ENCODE data around the gene CES3. TPM values are rescaled to one million over a fixed set of nuclear protein-coding genes. Genes with fewer than 3 reads are reported as not detected.

The CES3 gene
- total RNA-seq, 1 experiment from 2014 or later = 3.7 TPM

DNA sequence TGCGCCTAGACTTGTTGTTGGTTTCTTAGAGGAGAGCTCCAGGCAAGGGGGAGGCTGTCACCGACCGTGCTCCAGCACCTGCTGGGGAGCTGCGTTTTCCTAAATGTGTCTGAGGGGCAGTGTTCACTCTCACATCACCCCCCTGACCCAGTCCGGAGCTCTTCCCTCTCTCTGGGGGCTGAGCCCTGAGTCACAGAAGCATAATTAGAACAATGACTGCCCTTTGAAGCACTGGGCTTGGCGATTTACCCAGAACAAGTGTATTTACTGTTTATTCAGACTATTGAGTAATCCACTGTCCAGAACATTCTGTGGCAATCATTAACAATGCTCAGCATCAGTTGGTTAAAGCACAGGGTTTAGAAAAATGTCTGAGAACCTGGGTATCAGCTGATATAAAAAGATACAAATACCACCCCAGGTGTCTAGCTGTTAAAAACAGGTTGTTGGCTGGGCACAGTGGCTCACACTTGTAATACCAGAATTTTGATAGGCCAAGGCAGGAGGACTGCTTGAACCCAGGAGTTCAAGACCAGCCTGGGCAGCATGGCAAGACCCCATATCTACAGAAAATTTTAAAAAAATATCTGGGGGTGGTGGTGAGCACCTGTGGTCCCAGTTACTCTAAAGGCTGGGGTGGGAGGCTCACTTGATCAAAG, 35.4 kb downstream of the CES3 start:
- no peaks in the 10 kb centered on the region; a peak in 1 of 5 replicates for H3K9me3 Mint-ChIP-seq
- H3K4me2 ChIP-seq (ENCODE audit: insufficient read depth, insufficient read length, low read length) = no peak overlapping the region

More for the DNA sequence above, 35.4 kb downstream of the CES3 start:
- Mint-ChIP-seq H3K4me1 (peaks cover 0 to 7% of the 10 kb centered on the region in 2 experiments; a peak in 2 of 4 replicates), H3K27ac (peak overlapping the region in 1 of 3 experiments; percentile 35; a peak in 1 of 7 replicates), H3K4me3 (no peak overlapping the region), H3K36me3 (ENCODE audit: insufficient read depth in 1 of 3, low read depth in 3 of 3) (no peaks in the 10 kb centered on the region), H3K27me3 (ENCODE audit: low read depth) (peaks cover 44% of the 10 kb centered on the region)
- H3K9ac ChIP-seq (ENCODE audit: extremely low read depth, insufficient read length, low read length) = no peak overlapping the region
- no peak overlapping the region for H3K14ac ChIP-seq (ENCODE audit: insufficient read depth, low read length)
- no peaks in the 10 kb centered on the region for H3K4me1 ChIP-seq (ENCODE audit: insufficient read depth, low read length)
- H4K20me1 ChIP-seq (ENCODE audit: control insufficient read depth, insufficient read depth, insufficient read length) = no peaks in the 10 kb centered on the region
- no peak overlapping the region for H2AFZ ChIP-seq (ENCODE audit: low read length)
- WGBS (ENCODE audit: extremely low coverage, insufficient read length, low lambda C conversion rate) = no CpG with 5 or more reads among the region's 6 CpGs
- no peak overlapping the region for H3K27ac ChIP-seq (ENCODE audit: insufficient read length, low read depth, low read length)
- no peak overlapping the region for H2BK120ac ChIP-seq (ENCODE audit: low read depth, low read length, poor library complexity, severe bottlenecking)
- no peak overlapping the region for H3K23ac ChIP-seq (ENCODE audit: insufficient read length, low read depth, low read length)
- no peak overlapping the region for H4K8ac ChIP-seq (replicated peaks; ENCODE audit: insufficient read length, low read depth, low read length)
- no peak overlapping the region for H3K18ac ChIP-seq (ENCODE audit: insufficient read length, low read depth, low read length)
- H3K4ac ChIP-seq (ENCODE audit: low read depth, low read length) = no peak overlapping the region
- no peak overlapping the region for H2BK20ac ChIP-seq (ENCODE audit: low read depth, low read length, poor library complexity, severe bottlenecking)
- no peak for TF ChIP-seq CTCF (conservative IDR thresholded peaks at IDR 0.05)
- no peak overlapping the region for H2BK12ac ChIP-seq (ENCODE audit: insufficient read length, low read depth, low read length)
- H2BK15ac ChIP-seq (ENCODE audit: low read depth, low read length) = no peak overlapping the region
- no peak overlapping the region for H2AK5ac ChIP-seq (ENCODE audit: insufficient read length, low read length)
- no peak overlapping the region for H4K91ac ChIP-seq (ENCODE audit: insufficient read length, low read depth, low read length)
- no peak overlapping the region for H3K56ac ChIP-seq (ENCODE audit: insufficient read length, low read depth, low read length)
- no peaks in the 10 kb centered on the region for H3K9me3 ChIP-seq (ENCODE audit: control insufficient read depth, low read depth, low read length)
- no peaks in the 10 kb centered on the region for H3K79me1 ChIP-seq (ENCODE audit: insufficient read depth, low read depth, low read length, poor library complexity, severe bottlenecking)
- H3K79me2 ChIP-seq (ENCODE audit: insufficient read depth, low read length) = no peaks in the 10 kb centered on the region
- H3T11ph ChIP-seq (ENCODE audit: low read length) = no peak overlapping the region
- H2BK5ac ChIP-seq (ENCODE audit: insufficient read length, low read length) = no peak overlapping the region
- peaks cover 9% of the 10 kb centered on the region; the same call in 1 of the 2 replicates for H3K27me3 ChIP-seq (ENCODE audit: insufficient read depth, low read length)
- H4K5ac ChIP-seq (ENCODE audit: insufficient read length, low read depth, low read length) = no peak overlapping the region
- H3K23me2 ChIP-seq (ENCODE audit: insufficient read length, low read depth, low read length, poor library complexity, severe bottlenecking) = peaks cover 11% of the 10 kb centered on the region
- no peak for DNase-seq

Data from H9 (cell line).